ENCODE measurements around the gene SPINK9.

DNA sequence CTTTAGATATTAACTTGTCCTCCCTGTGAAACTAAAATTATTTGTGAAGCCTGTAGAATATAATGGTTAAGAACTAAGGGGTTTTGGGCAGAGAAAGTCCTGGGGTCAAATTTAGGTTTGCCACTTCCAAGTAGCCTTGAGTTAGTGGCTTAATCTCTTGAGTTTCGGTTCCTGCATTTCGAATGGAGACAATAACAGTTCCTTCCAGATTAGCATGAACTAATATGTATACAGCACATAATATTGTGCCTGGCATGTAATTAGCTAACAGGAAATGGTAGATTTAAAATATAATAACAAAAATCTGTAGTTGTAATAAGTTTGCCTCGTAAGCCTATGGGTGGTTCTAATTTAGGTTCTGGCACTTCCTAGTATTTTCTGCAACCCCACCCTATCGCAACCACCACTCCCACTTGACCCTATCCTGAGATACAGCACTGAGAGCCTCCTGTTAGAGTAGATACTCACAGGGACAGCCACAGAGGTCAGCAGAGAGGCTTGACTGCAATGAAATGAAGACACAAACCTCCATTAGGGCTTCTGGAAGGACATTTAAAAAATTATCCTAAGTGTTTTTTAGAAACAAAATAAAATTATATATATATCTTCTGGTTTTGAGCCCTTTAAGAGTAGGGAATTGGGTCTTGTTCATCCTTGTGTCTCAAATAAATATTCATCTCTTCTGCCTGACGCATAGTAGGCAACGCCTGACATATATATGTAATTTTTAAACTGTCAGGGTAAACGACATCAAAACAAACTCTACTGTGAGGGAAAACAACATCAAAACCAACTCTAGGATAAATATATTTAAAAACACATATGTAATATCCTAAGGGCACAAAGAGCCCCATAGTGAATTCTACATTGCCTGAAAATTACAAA, 8.5 kb downstream of the SPINK9 start:
- TF ChIP-seq EZH2phosphoT487 (IDR thresholded peaks at IDR 0.05; ENCODE audit: borderline replicate concordance): no peak
- TF ChIP-seq, protein P1, sequence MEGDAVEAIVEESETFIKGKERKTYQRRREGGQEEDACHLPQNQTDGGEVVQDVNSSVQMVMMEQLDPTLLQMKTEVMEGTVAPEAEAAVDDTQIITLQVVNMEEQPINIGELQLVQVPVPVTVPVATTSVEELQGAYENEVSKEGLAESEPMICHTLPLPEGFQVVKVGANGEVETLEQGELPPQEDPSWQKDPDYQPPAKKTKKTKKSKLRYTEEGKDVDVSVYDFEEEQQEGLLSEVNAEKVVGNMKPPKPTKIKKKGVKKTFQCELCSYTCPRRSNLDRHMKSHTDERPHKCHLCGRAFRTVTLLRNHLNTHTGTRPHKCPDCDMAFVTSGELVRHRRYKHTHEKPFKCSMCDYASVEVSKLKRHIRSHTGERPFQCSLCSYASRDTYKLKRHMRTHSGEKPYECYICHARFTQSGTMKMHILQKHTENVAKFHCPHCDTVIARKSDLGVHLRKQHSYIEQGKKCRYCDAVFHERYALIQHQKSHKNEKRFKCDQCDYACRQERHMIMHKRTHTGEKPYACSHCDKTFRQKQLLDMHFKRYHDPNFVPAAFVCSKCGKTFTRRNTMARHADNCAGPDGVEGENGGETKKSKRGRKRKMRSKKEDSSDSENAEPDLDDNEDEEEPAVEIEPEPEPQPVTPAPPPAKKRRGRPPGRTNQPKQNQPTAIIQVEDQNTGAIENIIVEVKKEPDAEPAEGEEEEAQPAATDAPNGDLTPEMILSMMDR (conservative IDR thresholded peaks at IDR 0.05; ENCODE audit: low read length): no peak

Measured in Loucy (cell line).